GM12892 (cell line): ENCODE data around the gene RASGRP1.

Experiments used
- DNase-seq: peaks from one replicate; pipeline ENCODE4 v3.0.0; 2011; ENCODE audit not compliant: insufficient read length
- FAIRE-seq: peaks from 2 replicates; lab custom pipeline; 2011; peaks lifted over from hg19 to GRCh38; lab: Jason Lieb, UNC
- POLR2A ChIP-seq: IDR thresholded peaks from 2 replicates; pipeline ENCODE4 v1.6.1; 2011; ENCODE audit warnings: low read depth, low read length, control low read depth
- POLR2AphosphoS5 ChIP-seq: IDR thresholded peaks from 2 replicates; pipeline ENCODE4 v1.6.1; 2011; ENCODE audit warnings: low read depth, low read length, control low read depth
- TAF1 ChIP-seq: IDR thresholded peaks from 2 replicates; pipeline ENCODE4 v1.6.1; 2011; ENCODE audit warnings: low read depth, mild to moderate bottlenecking, control low read depth, low read length, borderline replicate concordance

The RASGRP1 gene

GRCh38 chr15:38487378-38487777 lies 77.2 kb downstream of the RASGRP1 start:
- FAIRE-seq = no peak
- no peak for TF ChIP-seq POLR2A
- no peak for TF ChIP-seq POLR2AphosphoS5
- TF ChIP-seq TAF1 = no peak
- DNase-seq = no peak

GRCh38 chr15:38486936-38487335 lies 77.7 kb downstream of the RASGRP1 start:
- TF ChIP-seq POLR2AphosphoS5 (no peak), POLR2A (no peak), TAF1 (no peak)
- DNase-seq (no peak), FAIRE-seq (no peak)

GRCh38 chr15:38482572-38482971 lies 82.0 kb downstream of the RASGRP1 start:
- no peak for TF ChIP-seq POLR2A
- TF ChIP-seq POLR2AphosphoS5 = no peak
- no peak for FAIRE-seq
- DNase-seq = no peak

GRCh38 chr15:38481761-38482160 lies 82.9 kb downstream of the RASGRP1 start:
- no peak for FAIRE-seq
- no peak for DNase-seq
- TF ChIP-seq TAF1 (no peak), POLR2A (no peak), POLR2AphosphoS5 (no peak)

GRCh38 chr15:38481113-38481512 lies 83.5 kb downstream of the RASGRP1 start:
- no peak for TF ChIP-seq POLR2AphosphoS5
- TF ChIP-seq TAF1 = no peak
- TF ChIP-seq POLR2A = no peak
- FAIRE-seq (no peak), DNase-seq (no peak)

GRCh38 chr15:38479756-38480155 lies 84.9 kb downstream of the RASGRP1 start:
- TF ChIP-seq POLR2AphosphoS5 (no peak), POLR2A (no peak), TAF1 (no peak)
- FAIRE-seq = no peak
- DNase-seq = no peak

- FAIRE-seq = peak; percentile 72
- no peak for TF ChIP-seq POLR2AphosphoS5
- no peak for TF ChIP-seq POLR2A
- no peak for TF ChIP-seq TAF1
- no peak for DNase-seq
These were observed 85.3 kb downstream of the RASGRP1 start for GRCh38 chr15:38479266-38479665.

GRCh38 chr15:38477637-38478036 lies 87.0 kb downstream of the RASGRP1 start:
- TF ChIP-seq POLR2AphosphoS5 = no peak
- no peak for TF ChIP-seq POLR2A
- TF ChIP-seq TAF1 = no peak
- DNase-seq (no peak), FAIRE-seq (no peak)

GRCh38 chr15:38476120-38476519 lies 88.5 kb downstream of the RASGRP1 start:
- TF ChIP-seq POLR2AphosphoS5 (no peak), TAF1 (no peak), POLR2A (no peak)
- DNase-seq (no peak), FAIRE-seq (no peak)

- FAIRE-seq = no peak
- no peak for TF ChIP-seq TAF1
- TF ChIP-seq POLR2AphosphoS5 = no peak
- DNase-seq = no peak
These were observed 89.3 kb downstream of the RASGRP1 start for GRCh38 chr15:38475361-38475760.

- FAIRE-seq (peak; percentile 97), DNase-seq (no peak)
- TF ChIP-seq POLR2A (no peak), POLR2AphosphoS5 (no peak), TAF1 (no peak)
These were observed 90.4 kb downstream of the RASGRP1 start for GRCh38 chr15:38474155-38474757.

GRCh38 chr15:38471974-38472373 lies 92.6 kb downstream of the RASGRP1 start:
- FAIRE-seq (no peak), DNase-seq (no peak)
- TF ChIP-seq POLR2AphosphoS5 (no peak), TAF1 (no peak), POLR2A (no peak)

- TF ChIP-seq POLR2A = no peak
- TF ChIP-seq POLR2AphosphoS5 = no peak
- no peak for TF ChIP-seq TAF1
- FAIRE-seq = no peak
- no peak for DNase-seq
These were observed 93.8 kb downstream of the RASGRP1 start for GRCh38 chr15:38470816-38471215.
